A673 (cell line): Measurements from ENCODE around the gene CEP68. TPM values are rescaled to one million over a fixed set of nuclear protein-coding genes. Genes with fewer than 3 reads are reported as not detected.

Source experiments
- BruUV-seq: library from RNA; stranded (reverse); fragments of 400-500 nt; replicated peaks from 2 replicates; lab custom pipeline; 2021; lab: Mats Ljungman, UMichigan
- CTCF ChIA-PET: fragments of 300-600 bp; sonication (Branson Sonifier 250); formaldehyde crosslinking; loops from one replicate; lab custom pipeline; 2022; ENCODE audit warnings: antibody characterized with exemption; lab: Charles Lee
- POLR2A ChIA-PET: fragments of 300-600 bp; sonication (Branson Sonifier 250); formaldehyde crosslinking; loops from one replicate; lab custom pipeline; 2022; ENCODE audit warnings: antibody characterized with exemption; ENCODE audit not compliant: low non-redundant PET; lab: Charles Lee
- DNase-seq: peaks from one replicate; pipeline ENCODE4 v3.0.0-alpha.2; 2015; ENCODE audit warnings: low spot score
- H3K27ac ChIP-seq: fragments of 200-600 bp; sonication (generic); 2 replicates; pipeline ENCODE4 v1.5.1; 2016; ENCODE audit warnings: mixed run types, low read depth, mild to moderate bottlenecking, mixed read lengths, antibody characterized with exemption, low read length; ENCODE audit not compliant: poor library complexity, severe bottlenecking
- H3K27me3 ChIP-seq: fragments of 200-600 bp; sonication (generic); replicated peaks from 2 replicates; pipeline ENCODE4 v1.6.1; 2017; ENCODE audit warnings: mixed run types, low read depth, mild to moderate bottlenecking, mixed read lengths, antibody characterized with exemption, low read length; ENCODE audit not compliant: insufficient read depth, poor library complexity
- H3K36me3 ChIP-seq: fragments of 200-600 bp; sonication (generic); 2 replicates; pipeline ENCODE4 v1.6.1; 2016; ENCODE audit warnings: mixed run types, mild to moderate bottlenecking, mixed read lengths, antibody characterized with exemption, low read length; ENCODE audit not compliant: insufficient read depth, poor library complexity, severe bottlenecking
- H3K4me1 ChIP-seq: fragments of 200-600 bp; sonication (generic); 2 replicates; pipeline ENCODE4 v1.6.1; 2017; ENCODE audit warnings: mixed run types, mild to moderate bottlenecking, mixed read lengths, antibody characterized with exemption, low read length; ENCODE audit not compliant: insufficient read depth, poor library complexity, severe bottlenecking
- H3K4me3 ChIP-seq: fragments of 200-600 bp; sonication (generic); 2 replicates; pipeline ENCODE4 v1.5.1; 2016; ENCODE audit warnings: low read depth, mixed run types, mild to moderate bottlenecking, mixed read lengths, low read length; ENCODE audit not compliant: poor library complexity, severe bottlenecking
- H3K9me3 ChIP-seq: fragments of 200-600 bp; sonication (generic); 2 replicates; pipeline ENCODE4 v1.6.1; 2016; ENCODE audit warnings: mixed run types, low read depth, mild to moderate bottlenecking, mixed read lengths, antibody characterized with exemption, low read length; ENCODE audit not compliant: poor library complexity, severe bottlenecking
- CTCF ChIP-seq: fragments of 300-800, 200-600 bp; sonication (generic); conservative IDR thresholded peaks from 2 replicates; pipeline ENCODE4 v1.5.1; 2017; ENCODE audit warnings: low read depth, mild to moderate bottlenecking, antibody characterized with exemption, low read length, moderate library complexity, mixed read lengths
- EZH2 ChIP-seq: fragments of 200-600 bp; sonication (generic); IDR thresholded peaks from 2 replicates; pipeline ENCODE4 v1.6.1; 2017; ENCODE audit warnings: borderline replicate concordance, low read depth, mild to moderate bottlenecking, mixed read lengths, antibody characterized with exemption, low read length; ENCODE audit not compliant: poor library complexity, severe bottlenecking
- intact Hi-C: fragments of 100-400 bp; cut with micrococcal nuclease; formaldehyde crosslinking; loops from one replicate; pipeline ENCODE4 v1.10.0; 2022; ENCODE audit not compliant: unreplicated experiment
- total RNA-seq: library from RNA; stranded (reverse); gene quantifications from 2 replicates; pipeline ENCODE4 v1.2.3, GENCODE V29; 2021

CEP68 gene
- total RNA-seq, 1 experiment from 2014 or later, result 10.1 TPM

- Histone ChIP-seq H3K27ac (no peak overlapping the region), H3K36me3 (peaks cover 3% of the 10 kb centered on the region), H3K27me3 (no peaks in the 10 kb centered on the region), H3K4me1 (no peaks in the 10 kb centered on the region), H3K9me3 (no peaks in the 10 kb centered on the region), H3K4me3 (no peak overlapping the region)
- ChIA-PET POLR2A (no interaction called here), CTCF (no interaction called here)
- intact Hi-C loops, result no loop called here
- TF ChIP-seq CTCF, result no peak
- TF ChIP-seq EZH2, result no peak
- no peak for DNase-seq
- no TSS peak for BruUV-seq
Observed at GRCh38 chr2:65113229-65113628, 57.0 kb downstream of the CEP68 start.

- H3K4me1 ChIP-seq, result no peaks in the 10 kb centered on the region
- no peaks in the 10 kb centered on the region for H3K36me3 ChIP-seq
- ChIA-PET CTCF (no interaction called here), POLR2A (no interaction called here)
- H3K4me3 ChIP-seq, result no peak overlapping the region
- intact Hi-C loops, result no loop called here
- TF ChIP-seq EZH2, result no peak
- no peak for TF ChIP-seq CTCF
- H3K9me3 ChIP-seq, result no peaks in the 10 kb centered on the region
- no peak overlapping the region for H3K27ac ChIP-seq
- BruUV-seq, result no TSS peak
- no peaks in the 10 kb centered on the region for H3K27me3 ChIP-seq
- DNase-seq, result no peak
Observed at GRCh38 chr2:65113816-65114215, 57.6 kb downstream of the CEP68 start.

- no peak for DNase-seq
- no peaks in the 10 kb centered on the region for H3K27me3 ChIP-seq
- BruUV-seq, result no TSS peak
- CTCF ChIA-PET, result no interaction called here
- H3K36me3 ChIP-seq, result no peaks in the 10 kb centered on the region
- TF ChIP-seq EZH2 (no peak), CTCF (no peak)
- H3K9me3 ChIP-seq, result no peaks in the 10 kb centered on the region
- H3K4me3 ChIP-seq, result no peak overlapping the region
- no peaks in the 10 kb centered on the region for H3K4me1 ChIP-seq
- intact Hi-C loops, result no loop called here
- POLR2A ChIA-PET, result no interaction called here
- no peak overlapping the region for H3K27ac ChIP-seq
Observed at GRCh38 chr2:65114921-65115320, 58.7 kb downstream of the CEP68 start.
